A549 (cell line): ENCODE results near the gene MACF1. TPM values are rescaled to one million over a fixed set of nuclear protein-coding genes. Genes with fewer than 3 reads are reported as not detected.

Source experiments
- ATAC-seq, 2 experiments: fragments of 200-7000 bp in 1 of 2; fragments of >200 bp in 1 of 2; cut with Nextera tagmentation in 1 of 2; cut with Tn5 transposase in 1 of 2; 3 replicates each; pipeline versions ENCODE4 v1.8.0 to v1.9.1; 2018 to 2020; ENCODE audit warnings: mild to moderate bottlenecking in 1 of 2, moderate library complexity in 1 of 2
- CTCF ChIA-PET: fragments of 300-600 bp; sonication (Branson Sonifier 250); formaldehyde crosslinking; extraction: SDS; loops from one replicate; lab custom pipeline; 2021; ENCODE audit warnings: antibody characterized with exemption, inconsistent platforms; lab: Yijun Ruan, JAX
- POLR2A ChIA-PET: fragments of 350-600 bp; formaldehyde crosslinking; extraction: SDS; loops from one replicate; lab custom pipeline; 2021; ENCODE audit warnings: antibody characterized with exemption, inconsistent platforms; lab: Yijun Ruan, JAX
- DNase-seq, 2 experiments: peaks; one replicate each; pipeline versions ENCODE4 v3.0.0 to v3.0.0-alpha.2; 2011 to 2016; ENCODE audit warnings: low read depth in 1 of 2, low spot score in 1 of 2
- FAIRE-seq: peaks from 2 replicates; lab custom pipeline; 2011; peaks lifted over from hg19 to GRCh38; lab: Jason Lieb, UNC
- H3K27ac ChIP-seq, 2 experiments: fragments of >200 bp; sonication (Bioruptor Twin); formaldehyde crosslinking; 3 replicates each; pipeline ENCODE4 v1.5.1; 2016 to 2017
- H3K4me1 ChIP-seq: fragments of >200 bp; sonication (Bioruptor Twin); formaldehyde crosslinking; 3 replicates; pipeline ENCODE4 v1.6.1; 2016
- H3K4me2 ChIP-seq: fragments of >200 bp; sonication (Bioruptor Twin); formaldehyde crosslinking; 3 replicates; pipeline ENCODE4 v1.6.1; 2016
- H3K4me3 ChIP-seq: fragments of >200 bp; sonication (Bioruptor Twin); formaldehyde crosslinking; 3 replicates; pipeline ENCODE4 v1.5.1; 2016
- H3K9me3 ChIP-seq: fragments of >200 bp; sonication (Bioruptor Twin); formaldehyde crosslinking; 3 replicates; pipeline ENCODE4 v1.6.1; 2016
- ATOH8 ChIP-seq: fragments of 250-450 bp; sonication (Bioruptor Pico); IDR thresholded peaks from 2 replicates; pipeline ENCODE4 v1.5.0; 2020; ENCODE audit warnings: low read depth, mild to moderate bottlenecking, moderate library complexity
- BCL3 ChIP-seq: fragments of >200 bp; sonication (Bioruptor Twin); formaldehyde crosslinking; IDR thresholded peaks from 3 replicates; pipeline ENCODE4 v1.6.1; 2016
- BHLHE40 ChIP-seq: IDR thresholded peaks from 2 replicates; pipeline ENCODE4 v1.6.1; 2012; ENCODE audit warnings: low read depth, low read length, inconsistent platforms
- CBX2 ChIP-seq: fragments of 200-600 bp; sonication (generic); IDR thresholded peaks from 2 replicates; pipeline ENCODE4 v1.6.1; 2016; ENCODE audit warnings: low read depth, mild to moderate bottlenecking, borderline replicate concordance
- CBX8 ChIP-seq: fragments of 200-600 bp; sonication (generic); IDR thresholded peaks from 2 replicates; pipeline ENCODE4 v1.6.1; 2016
- CHD4 ChIP-seq: fragments of 200-600 bp; sonication (generic); IDR thresholded peaks from 2 replicates; pipeline ENCODE4 v1.6.1; 2016; ENCODE audit warnings: antibody characterized with exemption, mild to moderate bottlenecking, borderline replicate concordance
- E2F6 ChIP-seq: IDR thresholded peaks from 2 replicates; pipeline ENCODE4 v1.6.1; 2012; ENCODE audit warnings: low read depth, borderline replicate concordance
- EHF ChIP-seq: fragments of 250-450 bp; sonication (Bioruptor Pico); IDR thresholded peaks from 2 replicates; pipeline ENCODE4 v1.5.0; 2020; ENCODE audit warnings: mild to moderate bottlenecking
- HES2 ChIP-seq: fragments of >200 bp; sonication (Bioruptor Twin); formaldehyde crosslinking; IDR thresholded peaks from 2 replicates; pipeline ENCODE4 v1.6.1; 2016
- HMGXB4 ChIP-seq: fragments of 250-450 bp; sonication (Bioruptor Pico); IDR thresholded peaks from 2 replicates; pipeline ENCODE4 v1.5.0; 2021; ENCODE audit warnings: mild to moderate bottlenecking, moderate library complexity, borderline replicate concordance
- HOXA7 ChIP-seq: fragments of 250-450 bp; sonication (Bioruptor Pico); IDR thresholded peaks from 2 replicates; pipeline ENCODE4 v1.5.0; 2020; ENCODE audit warnings: mild to moderate bottlenecking, moderate library complexity
- HOXB13 ChIP-seq: fragments of 250-450 bp; sonication (Bioruptor Pico); IDR thresholded peaks from 2 replicates; pipeline ENCODE4 v1.5.0; 2020; ENCODE audit warnings: low read depth, mild to moderate bottlenecking, moderate library complexity
- KDM1A ChIP-seq: fragments of 200-600 bp; sonication (generic); IDR thresholded peaks from 2 replicates; pipeline ENCODE4 v1.6.1; 2016; ENCODE audit warnings: low read depth, mild to moderate bottlenecking
- KDM5A ChIP-seq: fragments of 200-600 bp; sonication (generic); IDR thresholded peaks from 2 replicates; pipeline ENCODE4 v1.6.1; 2016; ENCODE audit warnings: antibody characterized with exemption, mild to moderate bottlenecking
- MAFK ChIP-seq: fragments of 450-650 bp; IDR thresholded peaks from 2 replicates; pipeline ENCODE4 v1.6.1; 2014; ENCODE audit not compliant: partially characterized antibody
- MAZ ChIP-seq: fragments of 150-350 bp; IDR thresholded peaks from 2 replicates; pipeline ENCODE4 v1.6.1; 2014; ENCODE audit warnings: antibody characterized with exemption, low read depth, low read length, borderline replicate concordance
- NPAS2 ChIP-seq: fragments of 250-450 bp; sonication (Bioruptor Pico); IDR thresholded peaks from 2 replicates; pipeline ENCODE4 v1.8.0; 2022; ENCODE audit warnings: mild to moderate bottlenecking, moderate library complexity, borderline replicate concordance
- PBX3 ChIP-seq: IDR thresholded peaks from 2 replicates; pipeline ENCODE4 v1.6.1; 2012
- PHF8 ChIP-seq: fragments of 200-600 bp; sonication (generic); IDR thresholded peaks from 2 replicates; pipeline ENCODE4 v1.6.1; 2016; ENCODE audit warnings: low read depth, mild to moderate bottlenecking, antibody characterized with exemption, moderate library complexity, borderline replicate concordance
- RNF2 ChIP-seq: fragments of 200-600 bp; sonication (generic); IDR thresholded peaks from 2 replicates; pipeline ENCODE4 v1.6.1; 2016; ENCODE audit warnings: low read depth, mild to moderate bottlenecking, antibody characterized with exemption, moderate library complexity, borderline replicate concordance
- SMC3 ChIP-seq: fragments of >200 bp; sonication (Bioruptor Twin); formaldehyde crosslinking; IDR thresholded peaks from 3 replicates; pipeline ENCODE4 v1.6.1; 2018; ENCODE audit warnings: inconsistent platforms
- SREBF2 ChIP-seq: fragments of 450-650 bp; IDR thresholded peaks from 2 replicates; pipeline ENCODE4 v1.6.1; 2014; ENCODE audit warnings: mild to moderate bottlenecking, moderate library complexity
- TFCP2L1 ChIP-seq: fragments of 250-450 bp; sonication (Bioruptor Pico); IDR thresholded peaks from 2 replicates; pipeline ENCODE4 v1.5.0; 2021; ENCODE audit warnings: mild to moderate bottlenecking
- USF2 ChIP-seq: fragments of 450-650 bp; IDR thresholded peaks from 2 replicates; pipeline ENCODE4 v1.6.1; 2014; ENCODE audit warnings: antibody characterized with exemption
- ZSCAN20 ChIP-seq: fragments of 250-450 bp; sonication (Bioruptor Pico); IDR thresholded peaks from 2 replicates; pipeline ENCODE4 v1.8.0; 2022; ENCODE audit warnings: mild to moderate bottlenecking, moderate library complexity
- WGBS: methylation state at CpG from one replicate; pipeline ENCODE4 v1.1.6; 2017; ENCODE audit errors: missing lambda C conversion rate; 5-methylcytosine and 5-hydroxymethylcytosine counted together
- polyA plus RNA-seq, 4 experiments: library from polyadenylated mRNA; depleted of rRNA in 3 of 4; stranded (reverse); fragments of >200 nt; fragmentation: RNase III in 1 of 4; extraction: RNeasy Plus Mini Kit Qiagen cat#74134 plus additional on column Dnase treatment in 1 of 4; gene quantifications; 2 replicates in 3 of 4; 3 replicates in 1 of 4; pipeline ENCODE4 v1.2.3, GENCODE V29; 2011 to 2017

MACF1 gene
- polyA plus RNA-seq, 2 of the 4 experiments (the other 2 are of a cell fraction), result 45.7 to 64.2 TPM

GRCh38 chr1:39372105-39372504 is 167.6 kb downstream of the MACF1 start:
- no peak overlapping the region for H3K4me3 ChIP-seq
- no peak for DNase-seq
- FAIRE-seq, result no peak

GRCh38 chr1:39376656-39377055 is 172.2 kb downstream of the MACF1 start:
- ChIA-PET POLR2A (no interaction called here), CTCF (interaction anchor here (4.9 kb wide), 1 partner anchor 34 kb away, joined by 39 read pairs; no protein-coding TSS in a partner anchor)

More at GRCh38 chr1:39372105-39372504, 167.6 kb downstream of the MACF1 start:
- Histone ChIP-seq H3K27ac (no peak overlapping the region), H3K9me3 (no peaks in the 10 kb centered on the region), H3K4me1 (no peaks in the 10 kb centered on the region)
- ATAC-seq, result no peak
- TF ChIP-seq BHLHE40 (no peak), E2F6 (no peak), HOXA7 (CRISPR knock-in tag) (no peak), SMC3 (no peak), MAFK (no peak), CBX2 (no peak), CBX8 (no peak), RNF2 (no peak), TFCP2L1 (CRISPR knock-in tag) (no peak), HOXB13 (CRISPR knock-in tag) (no peak), ATOH8 (CRISPR knock-in tag) (no peak), HMGXB4 (no peak), EHF (no peak), CHD4 (no peak), ZSCAN20 (CRISPR knock-in tag) (no peak)
- TF ChIP-seq, all 56 proteins: peak for 0
- POLR2A ChIA-PET, result no interaction called here
- CTCF ChIA-PET, result interaction anchor here (1.0 kb wide), 1 partner anchor 30 kb away, joined by 4 read pairs; no protein-coding TSS in a partner anchor
- H3K4me2 ChIP-seq, result no peak overlapping the region

More at GRCh38 chr1:39376656-39377055, 172.2 kb downstream of the MACF1 start:
- H3K4me3 ChIP-seq, result no peak overlapping the region
- no peaks in the 10 kb centered on the region for H3K4me1 ChIP-seq
- FAIRE-seq (no peak), DNase-seq (no peak), ATAC-seq (no peak)
- no peaks in the 10 kb centered on the region for H3K9me3 ChIP-seq
- H3K27ac ChIP-seq, result no peak overlapping the region
- 82% methylated on average over 7 of the region's 7 CpGs for WGBS
- no peak for TF ChIP-seq PBX3
- no peak for TF ChIP-seq ZSCAN20 (CRISPR knock-in tag)
- TF ChIP-seq BCL3, result no peak
- no peak for TF ChIP-seq PHF8
- TF ChIP-seq USF2, result no peak
- TF ChIP-seq RNF2, result no peak
- TF ChIP-seq MAZ, result no peak
- no peak for TF ChIP-seq KDM5A
- no peak for TF ChIP-seq SREBF2
- TF ChIP-seq NPAS2 (CRISPR knock-in tag), result no peak
- no peak for TF ChIP-seq CBX8
- no peak for TF ChIP-seq KDM1A
- TF ChIP-seq HES2, result no peak
- no peak overlapping the region for H3K4me2 ChIP-seq
